Coronary artery (tissue), 2 donors: Measurements from ENCODE around the gene PLEKHH3.

ENCODE experiments used
- DNase-seq: peaks from one replicate; pipeline ENCODE4 v3.0.0-alpha.2; 2017; ENCODE audit warnings: low spot score
- H3K27ac ChIP-seq, 2 donors: fragments of 200-600 bp; sonication (generic); one replicate each; pipeline ENCODE4 v1.5.1; 2016 to 2019
- H3K4me3 ChIP-seq: fragments of 200-600 bp; sonication (generic); 2 replicates; pipeline ENCODE4 v1.5.1; 2016; ENCODE audit warnings: mild to moderate bottlenecking, moderate library complexity
- TF ChIP-seq, protein P1 (sequence below): fragments of 200-600 bp; sonication (generic); IDR thresholded peaks from one replicate; pipeline ENCODE4 v1.5.1; 2019; ENCODE audit warnings: antibody characterized with exemption

PLEKHH3 gene

DNA sequence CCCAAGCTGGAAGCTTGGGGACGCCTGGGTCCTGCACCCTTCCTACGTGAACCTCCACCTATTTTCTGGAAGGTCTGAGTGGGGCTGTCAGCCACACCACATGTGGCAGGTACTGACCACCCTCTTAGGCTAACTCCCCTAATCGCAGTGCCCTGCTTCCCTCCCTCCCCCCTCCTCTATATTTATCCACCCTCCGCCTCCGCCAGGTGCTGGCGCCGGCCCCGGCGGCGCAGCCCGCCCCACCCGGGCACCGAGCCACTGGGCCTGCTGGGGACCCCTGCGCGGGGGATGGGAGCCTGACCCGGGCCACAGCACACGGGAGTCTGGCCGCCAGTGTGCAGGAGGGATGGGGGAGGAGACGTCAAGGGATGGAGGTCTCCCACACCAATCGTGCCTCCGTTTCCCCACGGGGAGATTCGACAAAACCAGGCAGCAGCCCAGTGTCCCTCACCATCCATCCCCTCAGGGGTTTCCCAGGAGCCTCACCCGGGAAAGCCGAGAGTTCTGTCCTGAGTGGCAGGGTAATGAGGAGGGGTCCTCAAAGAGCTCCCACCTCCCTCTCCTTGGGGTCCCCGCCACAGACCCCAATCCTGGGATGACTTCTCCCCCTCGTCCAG, 1.3 kb downstream of the PLEKHH3 start:
- H3K4me3 ChIP-seq = peak overlapping the region; percentile 93
- TF ChIP-seq, protein P1, sequence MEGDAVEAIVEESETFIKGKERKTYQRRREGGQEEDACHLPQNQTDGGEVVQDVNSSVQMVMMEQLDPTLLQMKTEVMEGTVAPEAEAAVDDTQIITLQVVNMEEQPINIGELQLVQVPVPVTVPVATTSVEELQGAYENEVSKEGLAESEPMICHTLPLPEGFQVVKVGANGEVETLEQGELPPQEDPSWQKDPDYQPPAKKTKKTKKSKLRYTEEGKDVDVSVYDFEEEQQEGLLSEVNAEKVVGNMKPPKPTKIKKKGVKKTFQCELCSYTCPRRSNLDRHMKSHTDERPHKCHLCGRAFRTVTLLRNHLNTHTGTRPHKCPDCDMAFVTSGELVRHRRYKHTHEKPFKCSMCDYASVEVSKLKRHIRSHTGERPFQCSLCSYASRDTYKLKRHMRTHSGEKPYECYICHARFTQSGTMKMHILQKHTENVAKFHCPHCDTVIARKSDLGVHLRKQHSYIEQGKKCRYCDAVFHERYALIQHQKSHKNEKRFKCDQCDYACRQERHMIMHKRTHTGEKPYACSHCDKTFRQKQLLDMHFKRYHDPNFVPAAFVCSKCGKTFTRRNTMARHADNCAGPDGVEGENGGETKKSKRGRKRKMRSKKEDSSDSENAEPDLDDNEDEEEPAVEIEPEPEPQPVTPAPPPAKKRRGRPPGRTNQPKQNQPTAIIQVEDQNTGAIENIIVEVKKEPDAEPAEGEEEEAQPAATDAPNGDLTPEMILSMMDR = no peak
- no peak for DNase-seq
- peak overlapping the region; percentile 86 to 96 for H3K27ac ChIP-seq

DNA sequence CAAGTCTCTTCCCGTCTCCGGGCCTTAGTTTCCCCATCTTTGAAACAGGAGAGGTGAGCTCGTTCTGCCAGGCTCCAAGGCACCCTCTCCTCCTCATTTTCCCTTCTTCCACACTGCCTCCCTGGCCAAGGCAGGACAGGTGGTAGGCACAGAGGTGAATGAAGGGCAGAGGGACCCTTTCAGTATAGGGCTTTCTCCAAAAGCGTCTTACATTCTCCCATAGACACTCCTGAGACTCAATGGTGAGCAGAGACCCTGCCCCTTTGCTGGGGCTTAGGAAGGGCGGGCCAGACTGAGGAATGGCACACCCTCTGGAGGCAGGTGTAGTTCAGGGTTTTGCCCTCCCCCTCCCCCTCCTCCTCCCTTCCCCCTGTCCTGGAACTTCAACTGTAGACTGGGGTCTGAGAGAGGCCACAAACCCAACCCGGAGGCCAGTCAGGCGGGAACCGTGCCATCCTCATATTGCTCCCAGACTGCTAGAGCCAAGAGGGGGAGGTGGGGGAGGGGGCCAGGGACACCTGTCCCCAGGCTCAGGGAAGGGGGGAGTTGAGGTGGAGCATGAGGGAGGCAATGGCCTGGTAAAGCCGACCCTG, 1.9 kb downstream of the PLEKHH3 start:
- TF ChIP-seq, protein P1 = no peak
- H3K4me3 ChIP-seq = peak overlapping the region; percentile 93
- peak overlapping the region; percentile 86 to 96 for H3K27ac ChIP-seq
- DNase-seq = no peak

DNA sequence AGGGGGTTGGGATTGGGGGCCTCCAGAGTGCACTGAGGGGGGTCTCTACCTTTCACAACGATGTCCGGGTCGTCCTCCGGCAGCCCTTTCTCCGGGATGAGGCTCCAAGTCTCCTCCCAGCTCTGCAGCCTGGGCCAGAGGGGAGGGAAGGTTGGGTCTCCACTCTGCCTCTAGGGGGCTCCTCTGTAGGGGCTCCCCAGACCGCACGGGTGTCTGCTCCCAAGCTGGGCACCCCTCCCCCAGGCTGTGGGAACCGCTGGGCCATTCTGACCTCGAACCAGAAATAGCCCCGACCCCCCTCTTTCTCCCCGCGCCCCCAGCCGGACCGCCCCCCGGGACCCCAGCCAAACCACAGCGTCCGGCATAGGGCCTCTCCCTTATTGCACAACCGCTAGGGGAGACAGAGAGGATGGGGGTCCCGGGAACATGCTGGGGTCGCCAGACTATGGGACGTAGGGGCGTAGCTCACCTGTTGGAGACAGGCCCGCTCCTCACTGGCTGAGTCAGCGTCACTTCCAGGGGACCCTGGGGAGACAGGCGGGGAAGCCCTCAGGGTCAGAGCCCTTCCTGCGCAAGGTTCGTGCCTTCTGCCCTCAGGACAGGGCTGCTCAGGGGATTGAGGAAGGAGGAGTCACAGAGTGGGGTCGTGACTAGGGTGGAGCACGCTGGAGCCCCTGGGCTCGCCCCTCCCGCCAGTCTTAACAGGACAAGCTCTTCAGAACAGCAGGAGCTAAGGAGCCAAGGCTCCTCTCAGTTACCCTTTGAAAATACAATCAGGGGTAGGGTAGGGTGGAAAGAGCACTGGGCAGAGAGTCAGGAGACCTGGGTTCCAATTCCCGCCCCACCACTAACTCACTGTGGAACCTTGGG, 2.7 kb downstream of the PLEKHH3 start:
- no peak for DNase-seq
- H3K27ac ChIP-seq = peak overlapping the region; percentile 86 to 96
- TF ChIP-seq, protein P1 = peak; percentile 16
- H3K4me3 ChIP-seq = peak overlapping the region; percentile 93

DNA sequence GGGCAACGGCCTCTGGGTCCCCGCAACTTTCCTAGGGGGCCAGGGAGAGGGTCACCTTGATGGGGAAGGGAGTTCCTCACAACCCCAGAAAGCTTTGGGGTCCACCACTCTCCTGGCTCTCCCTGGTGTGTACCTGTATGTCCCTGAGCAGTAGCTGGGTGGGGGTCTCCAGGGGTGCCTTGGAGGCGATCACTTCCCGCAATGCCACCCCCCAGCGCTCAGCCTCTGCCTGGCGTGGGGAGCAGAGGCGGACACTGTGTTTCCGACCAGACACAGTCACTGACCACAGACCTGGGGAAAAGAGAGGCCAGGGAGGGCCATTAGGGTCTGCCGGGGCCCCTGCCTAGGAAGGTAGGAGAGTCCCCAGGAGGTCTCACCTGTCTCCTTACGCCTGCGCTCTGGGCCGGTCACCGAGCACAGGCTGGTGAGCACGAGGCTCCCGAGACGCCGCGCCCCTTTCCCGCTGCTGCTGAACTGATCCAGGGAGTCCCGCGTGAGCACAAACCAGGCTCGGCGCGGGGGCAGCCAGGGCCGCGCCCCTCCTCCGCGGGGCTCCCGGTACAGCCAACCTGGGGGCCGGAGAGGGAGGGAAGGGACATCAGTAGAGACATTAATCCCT, 3.4 kb downstream of the PLEKHH3 start:
- Histone ChIP-seq H3K27ac (peak overlapping the region; percentile 86 to 96), H3K4me3 (peak overlapping the region; percentile 93)
- TF ChIP-seq, protein P1 = no peak
- DNase-seq = no peak

DNA sequence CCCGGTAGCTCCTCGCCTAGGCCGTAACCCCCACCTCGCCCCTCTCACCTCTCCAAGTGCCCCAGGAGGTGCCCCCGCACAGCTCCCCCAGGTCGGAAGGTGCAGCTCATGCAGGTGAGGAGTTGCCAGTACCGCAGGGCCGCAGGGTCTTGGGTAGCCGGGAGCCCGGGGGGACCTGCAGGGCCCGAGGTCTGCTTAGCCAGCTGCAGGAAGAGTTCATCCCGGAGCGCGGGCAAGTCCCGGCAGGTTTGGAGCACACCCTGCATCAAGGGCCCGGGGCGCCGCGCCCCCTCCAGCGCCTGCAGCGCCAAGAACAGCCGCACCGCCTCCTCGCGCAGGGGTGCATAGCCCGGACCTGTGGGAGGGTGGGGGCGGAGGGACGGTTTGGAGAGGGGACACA, 4.8 kb downstream of the PLEKHH3 start:
- H3K4me3 ChIP-seq = no peak overlapping the region
- TF ChIP-seq, protein P1 = no peak
- DNase-seq = no peak
- H3K27ac ChIP-seq = peak overlapping the region in 1 of 2 donors; percentile 96

DNA sequence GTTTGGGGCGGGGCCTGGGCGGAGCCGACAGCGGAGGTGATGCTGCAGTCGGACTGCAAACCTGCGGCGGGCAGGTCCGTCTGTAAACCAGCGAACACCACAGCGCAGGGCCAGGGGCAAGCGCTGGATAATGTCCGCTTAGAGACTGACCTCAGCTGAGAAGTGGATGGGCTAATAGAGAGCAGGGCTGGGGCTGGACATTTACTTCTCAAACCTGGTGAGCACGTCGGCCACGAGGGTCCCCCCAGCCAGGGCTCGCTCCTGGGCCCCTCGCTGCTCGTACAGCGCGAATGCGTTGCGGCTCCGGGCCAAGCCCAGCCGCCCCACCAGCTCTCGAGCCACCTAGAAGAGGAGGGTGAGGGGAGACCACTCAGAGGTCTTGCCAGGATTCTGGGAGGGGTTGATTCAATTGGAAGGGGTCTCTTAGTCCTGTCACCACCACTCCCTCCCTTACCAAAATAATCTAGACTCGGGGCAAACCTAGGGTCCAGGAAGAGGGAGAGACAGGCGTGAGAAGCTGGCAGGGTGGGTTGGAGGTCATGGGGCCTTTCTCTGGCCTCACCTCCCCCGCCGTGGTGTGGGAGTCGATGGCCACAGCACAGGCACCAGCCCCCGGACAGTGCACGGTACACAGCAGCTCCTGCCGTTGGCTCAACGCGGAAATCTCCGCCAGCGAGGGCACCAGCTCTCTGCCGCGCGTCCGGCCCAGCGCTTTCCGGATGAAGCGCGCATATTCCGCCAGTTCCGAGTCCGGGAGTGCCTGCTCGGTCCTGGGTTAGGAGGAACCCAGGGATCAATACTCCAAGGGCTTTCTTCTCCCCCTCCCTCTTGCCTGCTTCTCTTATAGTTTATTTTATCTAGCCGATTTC, 5.8 kb downstream of the PLEKHH3 start:
- DNase-seq = no peak
- TF ChIP-seq, protein P1 = no peak
- H3K4me3 ChIP-seq = peak overlapping the region; percentile 27
- H3K27ac ChIP-seq = peak overlapping the region; percentile 24 to 84
